ENCODE measurements around the gene ZNF438. TPM values are rescaled to one million over a fixed set of nuclear protein-coding genes. Genes with fewer than 3 reads are reported as not detected.

Gene ZNF438
- total and polyA plus RNA-seq, 2 of the 4 experiments (the other 2 are of a cell fraction), result 1.8 to 2.9 TPM

DNA sequence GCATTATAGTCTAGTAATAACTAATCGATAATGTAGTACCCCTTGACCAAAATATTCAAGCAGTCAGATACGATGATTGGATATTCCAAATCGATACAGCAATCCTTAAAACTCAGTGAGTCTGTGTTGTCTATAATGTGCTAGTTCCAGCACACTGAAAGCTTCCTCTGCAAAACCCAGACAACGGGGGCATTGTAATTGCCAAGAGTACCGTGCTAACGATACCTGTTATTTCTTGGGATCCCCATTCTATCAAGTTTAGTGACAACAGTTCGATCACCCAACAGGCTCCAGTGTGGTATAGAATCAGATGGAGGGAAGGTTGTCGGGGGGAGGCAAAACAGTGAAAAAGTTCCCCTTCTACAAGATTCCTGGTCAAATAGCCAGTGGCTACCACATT is 865 bp downstream of the ZNF438 start:
- Histone ChIP-seq H3K4me1 (ENCODE audit: control insufficient read depth, insufficient read depth, low read length) (peaks cover 14% of the 10 kb centered on the region), H3K56ac (ENCODE audit: extremely low read depth, insufficient read depth, low read length) (peak overlapping the region; percentile 90; the same call in 1 of the 2 replicates), H2BK20ac (ENCODE audit: low read depth, low read length) (peak overlapping the region; percentile 83), H4K91ac (ENCODE audit: insufficient read depth, low read depth, low read length) (peak overlapping the region; percentile 95), H3K23ac (ENCODE audit: low read depth, low read length) (peak overlapping the region; percentile 89), H3K36me3 (ENCODE audit: control insufficient read depth, insufficient read depth, low read length) (no peaks in the 10 kb centered on the region), H3K4me2 (ENCODE audit: low read depth, low read length) (peak overlapping the region; percentile 89), H3K9me1 (ENCODE audit: insufficient read depth, low read length) (no peaks in the 10 kb centered on the region; the same call in 1 of the 2 replicates), H3K4ac (ENCODE audit: low read depth, low read length) (peak overlapping the region; percentile 98), H3K79me1 (ENCODE audit: low read depth in 1 of 2, low read length in 2 of 2) (peaks cover 17 to 39% of the 10 kb centered on the region in 2 experiments; a peak in 3 of 4 replicates), H4K20me1 (ENCODE audit: insufficient read depth, low read length) (peaks cover 3% of the 10 kb centered on the region; the same call in 1 of the 2 replicates), H2AK5ac (ENCODE audit: low read depth, low read length) (peak overlapping the region; percentile 95), H2BK15ac (ENCODE audit: low read depth, low read length) (peak overlapping the region; percentile 90; the same call in 2 of the 3 replicates), H3K27ac (ENCODE audit: insufficient read depth, low read length) (peak overlapping the region; percentile 94; the same call in 1 of the 2 replicates), H3K4me3 (ENCODE audit: insufficient read depth, low read depth, low read length) (peak overlapping the region; percentile 75; the same call in 1 of the 2 replicates), H4K5ac (ENCODE audit: low read depth, low read length) (peak overlapping the region; percentile 76), H2AFZ (replicated peaks; ENCODE audit: low read length, poor library complexity) (no peak overlapping the region), H2AK9ac (replicated peaks; ENCODE audit: low read depth, low read length, poor library complexity) (no peak overlapping the region), H4K8ac (ENCODE audit: low read depth in 2 of 2, low read length in 2 of 2) (peak overlapping the region; percentile 67 to 94), H3K9me3 (ENCODE audit: control insufficient read depth, insufficient read depth, low read length) (no peaks in the 10 kb centered on the region), H3K9ac (ENCODE audit: low read depth, low read length) (peak overlapping the region; percentile 86), H3K27me3 (ENCODE audit: control insufficient read depth, insufficient read depth, low read length) (no peaks in the 10 kb centered on the region), H2BK120ac (ENCODE audit: low read depth, low read length) (peak overlapping the region; percentile 93), H2BK5ac (ENCODE audit: low read depth, low read length, poor library complexity, severe bottlenecking) (peak overlapping the region; percentile 89), H3K18ac (ENCODE audit: low read depth, low read length) (peak overlapping the region; percentile 74), H3K14ac (replicated peaks; ENCODE audit: low read depth, low read length) (peak overlapping the region; percentile 97)
- ATAC-seq (ENCODE audit: low read depth) (no peak), DNase-seq (no peak)
- ChIA-PET CTCF (no interaction called here), POLR2A (ENCODE audit: unreplicated experiment) (interaction anchor here (1.1 to 2.2 kb wide), 2 partner anchors 103 to 246 kb away, joined by 4 to 13 read pairs; no protein-coding TSS in a partner anchor)
- TSS peak; percentile 34 for BruUV-seq (replicated peaks)
- dilution Hi-C loops (cut with HindIII; ENCODE audit: low sequenced_read_pairs, unreplicated experiment) (no loop called here), in situ Hi-C loops (cut with MboI; ENCODE audit: low sequenced_read_pairs) (loop anchor here (5.0 kb wide), 2 partner anchors 107 to 248 kb away; no protein-coding TSS in a partner anchor), intact Hi-C loops (cut with micrococcal nuclease) (loop anchor here (2.0 to 5.0 kb wide), 3 partner anchors 102 to 293 kb away; no protein-coding TSS in a partner anchor)
- TF ChIP-seq, protein P1, sequence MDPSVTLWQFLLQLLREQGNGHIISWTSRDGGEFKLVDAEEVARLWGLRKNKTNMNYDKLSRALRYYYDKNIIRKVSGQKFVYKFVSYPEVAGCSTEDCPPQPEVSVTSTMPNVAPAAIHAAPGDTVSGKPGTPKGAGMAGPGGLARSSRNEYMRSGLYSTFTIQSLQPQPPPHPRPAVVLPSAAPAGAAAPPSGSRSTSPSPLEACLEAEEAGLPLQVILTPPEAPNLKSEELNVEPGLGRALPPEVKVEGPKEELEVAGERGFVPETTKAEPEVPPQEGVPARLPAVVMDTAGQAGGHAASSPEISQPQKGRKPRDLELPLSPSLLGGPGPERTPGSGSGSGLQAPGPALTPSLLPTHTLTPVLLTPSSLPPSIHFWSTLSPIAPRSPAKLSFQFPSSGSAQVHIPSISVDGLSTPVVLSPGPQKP (IDR thresholded peaks at IDR 0.05; ENCODE audit: borderline replicate concordance, low read depth, low read length), result no peak
- TF ChIP-seq RAD21 (IDR thresholded peaks at IDR 0.05; ENCODE audit: low read length) (no peak), CHD1 (IDR thresholded peaks at IDR 0.05; ENCODE audit: low read depth, low read length) (no peak), FOS (IDR thresholded peaks at IDR 0.05; ENCODE audit: low read depth, low read length) (no peak), MXI1 (IDR thresholded peaks at IDR 0.05; ENCODE audit: borderline replicate concordance, low read depth, low read length) (no peak), MAZ (IDR thresholded peaks at IDR 0.05; ENCODE audit: borderline replicate concordance, low read depth, low read length) (no peak), POLR2A (IDR thresholded peaks at IDR 0.05; ENCODE audit: low read depth, low read length) (no peak), SMC3 (IDR thresholded peaks at IDR 0.05; ENCODE audit: low read depth, low read length) (no peak), BHLHE40 (IDR thresholded peaks at IDR 0.05; ENCODE audit: low read depth, low read length) (no peak), RFX5 (IDR thresholded peaks at IDR 0.05; ENCODE audit: low read depth, low read length) (no peak), MAFK (IDR thresholded peaks at IDR 0.05; ENCODE audit: low read depth, low read length) (no peak)
- TF ChIP-seq, protein P2, sequence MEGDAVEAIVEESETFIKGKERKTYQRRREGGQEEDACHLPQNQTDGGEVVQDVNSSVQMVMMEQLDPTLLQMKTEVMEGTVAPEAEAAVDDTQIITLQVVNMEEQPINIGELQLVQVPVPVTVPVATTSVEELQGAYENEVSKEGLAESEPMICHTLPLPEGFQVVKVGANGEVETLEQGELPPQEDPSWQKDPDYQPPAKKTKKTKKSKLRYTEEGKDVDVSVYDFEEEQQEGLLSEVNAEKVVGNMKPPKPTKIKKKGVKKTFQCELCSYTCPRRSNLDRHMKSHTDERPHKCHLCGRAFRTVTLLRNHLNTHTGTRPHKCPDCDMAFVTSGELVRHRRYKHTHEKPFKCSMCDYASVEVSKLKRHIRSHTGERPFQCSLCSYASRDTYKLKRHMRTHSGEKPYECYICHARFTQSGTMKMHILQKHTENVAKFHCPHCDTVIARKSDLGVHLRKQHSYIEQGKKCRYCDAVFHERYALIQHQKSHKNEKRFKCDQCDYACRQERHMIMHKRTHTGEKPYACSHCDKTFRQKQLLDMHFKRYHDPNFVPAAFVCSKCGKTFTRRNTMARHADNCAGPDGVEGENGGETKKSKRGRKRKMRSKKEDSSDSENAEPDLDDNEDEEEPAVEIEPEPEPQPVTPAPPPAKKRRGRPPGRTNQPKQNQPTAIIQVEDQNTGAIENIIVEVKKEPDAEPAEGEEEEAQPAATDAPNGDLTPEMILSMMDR (conservative IDR thresholded peaks at IDR 0.05; ENCODE audit: low read depth, low read length), result no peak
- WGBS, 2 experiments (ENCODE audit: extremely low coverage in 2 of 2, insufficient read length in 1 of 2), result no CpG with 5 or more reads among the region's 8 CpGs
